ENCODE results near the gene SWT1.
A peak's percentile ranks its signal among the peaks of the same experiment; 100 is the strongest.

DNA sequence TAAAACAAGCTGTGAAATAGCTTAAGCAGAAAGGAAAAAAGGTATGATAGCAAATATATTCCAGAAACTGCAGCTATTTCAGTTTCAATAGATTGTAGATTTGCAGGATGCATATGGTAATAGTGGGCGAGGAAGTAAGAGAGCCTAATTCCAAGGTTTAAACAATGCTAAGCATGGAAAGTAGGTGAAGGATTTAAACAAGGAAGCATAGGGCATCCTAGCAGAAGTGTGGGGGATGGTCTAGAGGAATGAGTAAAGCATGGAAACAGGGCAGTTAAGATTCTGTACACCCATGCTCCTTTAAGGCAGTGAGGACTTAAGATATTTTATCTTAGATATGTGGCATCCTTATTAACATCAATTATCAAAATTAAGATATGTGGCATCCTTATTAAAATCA is 157.4 kb downstream of the SWT1 start:
- TF ChIP-seq, protein P1, sequence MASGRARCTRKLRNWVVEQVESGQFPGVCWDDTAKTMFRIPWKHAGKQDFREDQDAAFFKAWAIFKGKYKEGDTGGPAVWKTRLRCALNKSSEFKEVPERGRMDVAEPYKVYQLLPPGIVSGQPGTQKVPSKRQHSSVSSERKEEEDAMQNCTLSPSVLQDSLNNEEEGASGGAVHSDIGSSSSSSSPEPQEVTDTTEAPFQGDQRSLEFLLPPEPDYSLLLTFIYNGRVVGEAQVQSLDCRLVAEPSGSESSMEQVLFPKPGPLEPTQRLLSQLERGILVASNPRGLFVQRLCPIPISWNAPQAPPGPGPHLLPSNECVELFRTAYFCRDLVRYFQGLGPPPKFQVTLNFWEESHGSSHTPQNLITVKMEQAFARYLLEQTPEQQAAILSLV (tag; IDR thresholded peaks at IDR 0.05), result no peak
- TF ChIP-seq SREBF2 (CRISPR knock-in tag; IDR thresholded peaks at IDR 0.05) (no peak), THRAP3 (IDR thresholded peaks at IDR 0.05; ENCODE audit: borderline replicate concordance) (no peak), ZBTB1 (CRISPR knock-in tag; IDR thresholded peaks at IDR 0.05; ENCODE audit: borderline replicate concordance, low read depth) (no peak), RBM39 (optimal IDR thresholded peaks at IDR 0.05; ENCODE audit: low read depth, low read length) (no peak), FOXM1 (IDR thresholded peaks at IDR 0.05; ENCODE audit: low read depth) (0 out of 2 replicates have a peak, but pooled peaks have one; percentile 11), FOXM1 (CRISPR knock-in tag; IDR thresholded peaks at IDR 0.05; ENCODE audit: low read depth) (no peak)
- TF ChIP-seq, protein P2, sequence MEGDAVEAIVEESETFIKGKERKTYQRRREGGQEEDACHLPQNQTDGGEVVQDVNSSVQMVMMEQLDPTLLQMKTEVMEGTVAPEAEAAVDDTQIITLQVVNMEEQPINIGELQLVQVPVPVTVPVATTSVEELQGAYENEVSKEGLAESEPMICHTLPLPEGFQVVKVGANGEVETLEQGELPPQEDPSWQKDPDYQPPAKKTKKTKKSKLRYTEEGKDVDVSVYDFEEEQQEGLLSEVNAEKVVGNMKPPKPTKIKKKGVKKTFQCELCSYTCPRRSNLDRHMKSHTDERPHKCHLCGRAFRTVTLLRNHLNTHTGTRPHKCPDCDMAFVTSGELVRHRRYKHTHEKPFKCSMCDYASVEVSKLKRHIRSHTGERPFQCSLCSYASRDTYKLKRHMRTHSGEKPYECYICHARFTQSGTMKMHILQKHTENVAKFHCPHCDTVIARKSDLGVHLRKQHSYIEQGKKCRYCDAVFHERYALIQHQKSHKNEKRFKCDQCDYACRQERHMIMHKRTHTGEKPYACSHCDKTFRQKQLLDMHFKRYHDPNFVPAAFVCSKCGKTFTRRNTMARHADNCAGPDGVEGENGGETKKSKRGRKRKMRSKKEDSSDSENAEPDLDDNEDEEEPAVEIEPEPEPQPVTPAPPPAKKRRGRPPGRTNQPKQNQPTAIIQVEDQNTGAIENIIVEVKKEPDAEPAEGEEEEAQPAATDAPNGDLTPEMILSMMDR (IDR thresholded peaks at IDR 0.05 in 2 of 3, conservative IDR thresholded peaks at IDR 0.05 in 1 of 3; ENCODE audit: insufficient read depth in 2 of 3, low read depth in 1 of 3, low read length in 3 of 3), result no peak
- TF ChIP-seq, protein P3, sequence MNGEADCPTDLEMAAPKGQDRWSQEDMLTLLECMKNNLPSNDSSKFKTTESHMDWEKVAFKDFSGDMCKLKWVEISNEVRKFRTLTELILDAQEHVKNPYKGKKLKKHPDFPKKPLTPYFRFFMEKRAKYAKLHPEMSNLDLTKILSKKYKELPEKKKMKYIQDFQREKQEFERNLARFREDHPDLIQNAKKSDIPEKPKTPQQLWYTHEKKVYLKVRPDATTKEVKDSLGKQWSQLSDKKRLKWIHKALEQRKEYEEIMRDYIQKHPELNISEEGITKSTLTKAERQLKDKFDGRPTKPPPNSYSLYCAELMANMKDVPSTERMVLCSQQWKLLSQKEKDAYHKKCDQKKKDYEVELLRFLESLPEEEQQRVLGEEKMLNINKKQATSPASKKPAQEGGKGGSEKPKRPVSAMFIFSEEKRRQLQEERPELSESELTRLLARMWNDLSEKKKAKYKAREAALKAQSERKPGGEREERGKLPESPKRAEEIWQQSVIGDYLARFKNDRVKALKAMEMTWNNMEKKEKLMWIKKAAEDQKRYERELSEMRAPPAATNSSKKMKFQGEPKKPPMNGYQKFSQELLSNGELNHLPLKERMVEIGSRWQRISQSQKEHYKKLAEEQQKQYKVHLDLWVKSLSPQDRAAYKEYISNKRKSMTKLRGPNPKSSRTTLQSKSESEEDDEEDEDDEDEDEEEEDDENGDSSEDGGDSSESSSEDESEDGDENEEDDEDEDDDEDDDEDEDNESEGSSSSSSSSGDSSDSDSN (IDR thresholded peaks at IDR 0.05; ENCODE audit: borderline replicate concordance in 1 of 2, low read depth in 2 of 2, low read length in 2 of 2), result no peak
- TF ChIP-seq, protein P4, sequence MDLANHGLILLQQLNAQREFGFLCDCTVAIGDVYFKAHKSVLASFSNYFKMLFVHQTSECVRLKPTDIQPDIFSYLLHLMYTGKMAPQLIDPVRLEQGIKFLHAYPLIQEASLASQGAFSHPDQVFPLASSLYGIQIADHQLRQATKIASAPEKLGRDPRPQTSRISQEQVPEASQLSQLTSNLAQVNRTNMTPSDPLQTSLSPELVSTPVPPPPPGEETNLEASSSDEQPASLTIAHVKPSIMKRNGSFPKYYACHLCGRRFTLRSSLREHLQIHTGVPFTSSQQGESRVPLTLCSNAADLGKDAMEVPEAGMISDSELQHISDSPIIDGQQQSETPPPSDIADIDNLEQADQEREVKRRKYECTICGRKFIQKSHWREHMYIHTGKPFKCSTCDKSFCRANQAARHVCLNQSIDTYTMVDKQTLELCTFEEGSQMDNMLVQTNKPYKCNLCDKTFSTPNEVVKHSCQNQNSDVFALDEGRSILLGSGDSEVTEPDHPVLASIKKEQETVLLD (IDR thresholded peaks at IDR 0.05), result no peak
